ENCODE measurements around the gene ENKUR.
"Not testable (repeated sequence)": the region's sequence is repeated elsewhere in the genome, so short reads cannot be mapped to it uniquely, and the experiment has no call there.

Gene ENKUR

DNA sequence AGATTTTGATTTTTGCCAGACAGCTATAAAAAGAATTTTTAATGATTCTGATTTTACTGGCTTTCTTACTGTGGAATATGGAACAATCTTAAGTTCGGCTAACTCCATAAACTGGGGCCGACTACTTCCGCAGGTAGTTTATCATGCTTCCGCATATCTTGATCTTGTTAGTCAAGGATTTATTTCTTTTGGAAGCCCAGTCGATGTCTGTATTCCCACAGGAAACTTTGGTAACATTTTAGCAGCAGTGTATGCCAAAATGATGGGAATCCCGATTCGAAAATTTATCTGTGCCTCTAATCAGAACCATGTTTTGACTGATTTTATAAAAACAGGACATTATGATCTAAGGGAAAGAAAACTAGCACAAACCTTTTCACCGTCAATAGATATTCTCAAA lies 8.6 kb upstream of the ENKUR start:
- DNase-seq (ENCODE audit: low read depth in 2 of 3, low spot score in 2 of 3), result no peak

DNA sequence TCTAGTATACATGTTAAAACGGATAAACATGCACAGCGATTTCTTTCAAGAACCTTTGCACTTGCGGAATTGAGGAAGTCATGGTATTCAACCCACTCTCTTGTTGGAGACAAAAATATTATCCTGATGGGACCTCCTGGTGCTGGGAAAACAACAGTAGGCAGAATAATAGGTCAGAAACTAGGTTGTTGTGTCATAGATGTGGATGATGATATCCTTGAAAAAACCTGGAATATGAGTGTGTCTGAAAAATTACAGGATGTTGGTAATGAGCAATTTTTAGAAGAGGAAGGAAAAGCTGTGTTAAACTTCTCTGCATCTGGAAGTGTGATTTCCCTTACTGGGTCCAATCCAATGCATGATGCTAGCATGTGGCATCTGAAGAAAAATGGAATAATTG lies 7.3 kb upstream of the ENKUR start:
- DNase-seq (ENCODE audit: low read depth in 2 of 3, low spot score in 2 of 3), result no peak

DNA sequence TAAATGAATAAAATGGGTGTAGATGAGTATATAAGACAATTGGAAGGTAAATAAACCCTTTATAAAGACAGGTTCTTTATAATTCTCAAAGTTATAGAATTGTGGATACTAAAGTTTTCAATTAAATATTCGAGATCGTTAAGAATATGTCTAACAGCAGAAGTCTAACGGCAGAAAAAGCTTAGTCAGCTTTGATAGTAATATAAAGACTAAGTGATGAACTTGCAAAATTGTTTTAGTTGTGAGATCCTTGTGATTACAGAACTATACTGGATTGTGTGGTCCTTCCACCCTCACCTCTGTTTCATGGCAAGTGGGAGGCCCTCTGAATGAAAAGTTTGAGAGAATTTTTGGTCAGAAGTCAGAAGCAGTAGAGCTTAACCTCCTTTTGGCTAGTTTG lies 2.7 kb upstream of the ENKUR start:
- DNase-seq (ENCODE audit: low read depth in 2 of 3, low spot score in 2 of 3), result no peak

DNA sequence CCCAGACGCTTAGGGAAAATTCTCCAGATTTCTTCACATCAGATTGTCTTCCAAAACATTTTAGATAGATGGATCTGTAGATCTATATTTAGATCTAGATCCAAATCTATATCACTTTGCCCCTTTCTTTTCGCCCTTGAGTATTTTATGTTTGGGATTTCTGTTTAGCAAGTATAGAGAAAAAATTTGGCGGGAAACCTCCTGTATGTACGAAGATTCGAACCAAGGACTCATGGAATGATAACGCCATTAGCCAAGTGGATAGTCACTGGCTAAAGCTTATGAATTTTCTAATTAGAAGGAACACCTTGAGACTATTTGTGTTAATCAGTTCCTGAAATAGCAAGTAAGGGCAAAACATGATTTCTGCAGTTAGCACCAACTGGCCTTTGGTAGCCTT lies 1.7 kb upstream of the ENKUR start:
- DNase-seq (ENCODE audit: low read depth in 2 of 3, low spot score in 2 of 3), result no peak

DNA sequence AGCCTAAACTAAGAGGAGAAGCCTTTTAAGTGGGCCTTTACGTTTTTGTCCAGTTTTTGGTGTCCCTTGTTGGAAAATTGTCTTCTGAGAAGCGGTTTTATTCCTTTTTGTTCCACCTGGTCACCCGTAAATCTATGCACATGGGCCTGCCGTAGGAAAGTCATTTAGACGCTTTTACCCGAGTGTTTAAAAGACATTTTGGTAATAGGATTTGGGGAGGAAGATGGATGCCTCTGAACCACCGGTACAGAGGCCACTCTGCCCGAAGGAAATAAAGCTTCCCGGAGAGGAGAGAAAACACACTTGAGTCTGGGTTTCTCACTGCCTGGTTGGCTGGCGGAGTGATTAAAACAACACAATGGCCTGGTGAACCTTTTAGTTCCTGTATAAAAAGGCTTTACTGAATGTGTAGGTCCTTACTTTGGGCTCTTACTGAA lies 1.2 kb upstream of the ENKUR start:
- DNase-seq (ENCODE audit: low read depth in 2 of 3, low spot score in 2 of 3), result peak in 1 of 3 experiments; percentile 10

DNA sequence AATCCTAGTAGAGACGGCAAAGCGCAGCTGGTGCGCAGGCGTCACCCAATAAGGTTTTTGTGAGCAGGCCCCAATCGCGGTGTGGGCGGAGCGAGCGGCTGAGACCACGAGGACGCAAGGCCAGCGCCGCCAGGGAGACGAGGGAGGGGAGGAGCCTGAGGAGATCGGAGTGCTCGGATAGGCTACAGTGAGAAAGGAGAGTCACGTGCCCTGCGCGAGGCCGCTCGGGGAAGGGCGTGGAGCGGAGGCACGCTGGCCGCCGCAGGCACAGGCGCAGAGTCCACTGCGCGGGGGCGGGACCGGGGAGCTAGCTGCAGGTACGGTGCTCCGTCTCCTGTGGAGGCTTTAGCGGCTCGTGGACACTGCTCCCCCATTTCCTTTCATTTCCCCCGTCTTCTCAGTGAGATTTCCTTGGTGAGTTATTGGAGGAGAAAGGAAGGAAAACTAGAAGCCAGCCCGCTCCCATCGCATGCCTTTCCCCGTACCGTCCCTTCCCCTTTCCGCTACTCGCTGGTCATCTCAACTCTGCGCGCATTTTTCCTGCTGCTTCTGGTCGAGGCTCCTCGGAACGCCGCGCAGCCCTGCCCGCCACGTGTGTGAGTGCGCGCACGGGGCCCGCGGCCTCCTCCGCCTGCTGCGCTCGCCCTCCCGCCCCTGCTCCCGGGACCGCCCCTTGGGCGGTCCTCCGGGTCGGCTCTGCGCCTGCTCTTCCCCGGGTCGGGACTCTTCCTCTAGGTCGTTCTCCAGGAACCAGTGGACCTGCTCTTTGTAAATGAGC lies 607 bp upstream of the ENKUR start, which contains the start of gene THNSL1:
Gene THNSL1, plus strand, starts transcription at position 237 of the 778 bp plus-strand sequence. CDS start 6,612 bp downstream, outside the sequence.
- DNase-seq (ENCODE audit: low read depth in 2 of 3, low spot score in 2 of 3), result peak; percentile 85 to 94 (median 87)

DNA sequence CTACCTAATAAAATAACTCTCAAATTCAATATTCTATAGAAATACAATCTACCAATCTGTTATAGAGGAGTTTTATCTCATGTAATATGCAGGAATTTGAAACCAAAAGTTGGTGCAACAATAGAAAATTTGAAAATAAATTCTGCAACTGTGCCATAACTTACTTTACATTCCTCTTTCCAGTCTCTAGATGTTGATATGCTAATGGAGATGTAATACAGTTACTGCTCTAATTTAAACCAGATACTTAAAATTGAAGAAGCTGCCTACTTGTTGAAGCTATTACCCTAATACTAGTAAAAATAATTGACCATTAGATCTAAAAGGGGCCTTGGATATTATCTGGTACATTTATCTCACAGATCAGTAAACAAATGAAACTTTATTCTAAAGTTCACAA lies 1.4 kb downstream of the ENKUR start:
- no peak for DNase-seq (ENCODE audit: low read depth in 2 of 3, low spot score in 2 of 3)

DNA sequence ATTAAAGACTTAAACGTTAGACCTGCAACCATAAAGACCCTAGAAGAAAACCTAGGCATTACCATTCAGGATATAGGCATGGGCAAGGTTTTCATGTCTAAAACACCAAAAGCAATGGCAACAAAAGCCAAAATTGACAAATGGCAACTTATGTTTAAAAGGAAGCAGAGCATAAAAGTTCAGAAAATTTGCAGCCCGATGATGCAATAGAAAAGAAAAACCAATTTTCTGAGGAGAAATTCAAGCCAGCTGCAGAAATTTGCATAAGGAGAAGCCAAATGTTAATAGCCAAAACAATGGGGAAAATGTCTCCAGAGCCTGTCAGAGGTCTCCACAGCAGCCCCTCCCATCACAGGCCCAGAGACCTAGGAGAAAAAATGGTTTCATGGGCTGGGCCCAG lies 4.4 kb downstream of the ENKUR start:
- not testable (repeated sequence) for DNase-seq (ENCODE audit: low read depth in 2 of 3, low spot score in 2 of 3)

DNA sequence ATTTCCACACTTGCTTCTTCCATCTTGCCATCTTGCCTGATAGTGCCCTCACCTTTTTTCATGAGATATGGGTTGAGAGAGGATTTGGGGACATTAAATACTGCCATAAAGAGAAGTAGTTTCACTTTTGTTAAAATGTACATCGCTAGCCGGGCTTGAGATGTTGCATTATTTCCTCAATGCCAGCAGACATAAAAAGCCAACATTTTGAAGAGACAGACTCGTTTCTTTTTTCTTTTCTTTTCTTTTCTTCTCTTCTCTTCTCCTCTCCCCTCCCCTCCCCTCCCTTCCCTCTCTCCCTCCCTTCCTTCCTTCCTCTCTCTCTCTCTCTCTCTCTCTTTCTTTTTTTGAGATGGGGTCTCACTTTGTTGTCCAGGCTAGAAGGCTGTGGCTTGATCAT lies 17.9 kb downstream of the ENKUR start:
- DNase-seq (ENCODE audit: low read depth in 2 of 3, low spot score in 2 of 3), result no peak

DNA sequence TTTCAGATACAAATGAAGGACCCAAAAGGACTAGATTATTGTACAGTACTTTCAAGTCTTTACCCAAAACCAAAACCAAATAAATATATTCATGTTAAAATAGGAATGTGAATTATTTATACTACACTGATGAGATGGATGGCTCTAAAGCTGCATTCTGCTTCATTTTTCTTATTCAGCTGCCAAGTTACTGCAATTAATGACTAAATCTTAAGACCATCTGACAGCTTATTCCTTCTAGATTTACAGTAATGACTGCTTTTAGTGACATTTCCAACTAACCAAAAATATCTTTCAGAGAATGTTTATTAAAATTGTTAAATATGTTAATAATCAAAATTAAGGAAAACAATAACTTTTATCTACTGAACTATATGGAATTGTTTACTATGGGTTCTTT lies 20.9 kb downstream of the ENKUR start:
- DNase-seq (ENCODE audit: low read depth in 2 of 3, low spot score in 2 of 3), result no peak

DNA sequence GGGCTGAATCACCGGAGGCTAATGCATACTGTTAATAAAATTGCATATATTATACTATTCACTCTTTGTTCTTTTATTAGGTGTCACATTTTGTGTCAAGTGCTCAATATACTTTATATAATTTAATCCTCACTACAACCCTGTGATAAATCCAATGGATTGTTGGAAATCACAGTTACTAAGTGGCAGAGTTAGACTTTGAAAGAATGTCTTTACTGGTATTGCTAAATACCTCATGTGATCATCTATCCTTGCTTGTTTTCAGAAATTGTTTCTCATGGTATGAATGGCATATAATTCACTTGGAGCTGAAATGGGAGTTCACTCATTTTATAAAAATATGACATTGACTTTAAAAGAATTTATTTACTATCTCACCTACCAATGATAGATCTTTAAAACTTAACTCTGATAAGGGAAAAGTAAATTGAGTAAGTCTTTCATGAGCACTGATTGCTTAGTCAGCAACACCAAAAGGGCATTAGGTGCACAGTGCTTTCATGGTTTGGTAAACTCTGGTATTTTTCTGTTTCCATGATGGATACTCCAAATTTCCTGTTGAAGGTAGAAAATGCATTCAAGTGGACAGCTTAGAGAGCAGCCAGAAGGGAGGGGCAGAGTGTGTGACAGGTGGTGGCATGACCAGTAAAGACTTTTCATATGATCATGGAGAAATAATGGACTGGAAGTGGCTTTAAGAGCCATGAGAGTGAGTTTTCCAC lies 22.6 kb downstream of the ENKUR start:
- no peak for DNase-seq (ENCODE audit: low read depth in 2 of 3, low spot score in 2 of 3)

DNA sequence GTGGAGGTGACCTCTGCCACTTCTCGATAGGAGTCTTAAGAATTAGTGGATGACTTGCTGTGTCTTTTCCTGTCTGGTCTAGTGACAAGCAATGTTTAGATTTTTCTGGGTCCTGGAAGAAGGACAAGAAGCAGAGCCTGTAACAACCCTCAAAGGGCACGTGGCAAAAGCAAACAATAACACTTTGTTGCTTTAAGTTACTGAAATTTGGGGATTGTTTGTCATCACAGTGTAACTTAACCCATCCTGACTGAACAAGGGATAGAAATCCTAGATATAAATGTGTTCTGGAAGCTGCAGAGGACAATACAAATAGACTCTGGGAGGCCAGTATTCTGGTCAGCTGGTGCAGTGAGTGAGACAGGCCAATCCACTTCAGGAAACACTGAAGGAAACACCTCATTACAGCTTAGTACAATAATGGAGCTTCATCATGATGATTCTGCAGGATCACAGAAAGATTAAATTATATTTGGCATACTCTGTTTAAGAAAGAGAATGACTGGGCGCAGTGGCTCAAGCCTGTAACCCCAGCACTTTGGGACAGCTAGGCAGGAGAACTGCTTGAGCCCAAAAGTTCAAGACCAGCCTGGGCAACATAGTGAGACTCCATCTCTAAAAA lies 23.3 kb downstream of the ENKUR start:
- DNase-seq (ENCODE audit: low read depth in 2 of 3, low spot score in 2 of 3), result no peak

DNA sequence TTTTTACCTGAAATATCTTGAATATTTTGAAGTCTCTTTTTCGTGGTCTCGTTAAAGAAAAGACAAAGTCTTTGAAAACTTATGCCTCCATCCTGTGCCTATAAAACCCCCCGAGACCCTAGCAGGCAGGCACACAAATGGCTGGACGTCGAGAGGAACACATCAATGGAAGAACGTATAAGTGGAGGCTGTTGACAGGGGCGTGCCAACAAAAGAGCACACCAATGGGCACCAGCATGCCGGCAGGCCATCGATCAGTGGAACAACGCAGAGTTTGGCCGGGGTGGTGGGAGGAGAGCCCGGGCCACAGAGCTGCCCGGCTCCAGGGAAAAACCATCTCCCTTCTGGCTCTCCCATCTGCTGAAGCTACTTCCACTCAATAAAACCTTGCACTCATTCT lies 24.7 kb downstream of the ENKUR start:
- no peak for DNase-seq (ENCODE audit: low read depth in 2 of 3, low spot score in 2 of 3)

DNA sequence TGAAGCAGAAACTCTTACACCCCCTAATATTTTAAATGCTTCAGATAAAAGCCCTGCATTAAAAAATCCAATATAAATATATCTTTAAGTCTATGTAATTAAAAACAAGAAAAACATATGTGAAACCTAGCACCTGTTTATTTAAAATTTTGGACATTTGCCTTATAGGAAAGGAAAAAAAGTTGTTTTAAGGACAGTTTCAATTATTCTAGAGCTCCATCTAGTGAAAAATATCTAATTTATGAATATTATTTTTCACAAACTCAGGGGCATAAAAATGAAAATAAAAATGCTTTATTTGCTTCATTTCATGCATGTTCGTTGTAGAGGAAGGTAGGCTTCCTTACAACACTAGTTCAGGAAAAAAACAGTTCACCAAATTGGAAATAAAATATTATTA lies 26.1 kb downstream of the ENKUR start:
- no peak for DNase-seq (ENCODE audit: low read depth in 2 of 3, low spot score in 2 of 3)

DNA sequence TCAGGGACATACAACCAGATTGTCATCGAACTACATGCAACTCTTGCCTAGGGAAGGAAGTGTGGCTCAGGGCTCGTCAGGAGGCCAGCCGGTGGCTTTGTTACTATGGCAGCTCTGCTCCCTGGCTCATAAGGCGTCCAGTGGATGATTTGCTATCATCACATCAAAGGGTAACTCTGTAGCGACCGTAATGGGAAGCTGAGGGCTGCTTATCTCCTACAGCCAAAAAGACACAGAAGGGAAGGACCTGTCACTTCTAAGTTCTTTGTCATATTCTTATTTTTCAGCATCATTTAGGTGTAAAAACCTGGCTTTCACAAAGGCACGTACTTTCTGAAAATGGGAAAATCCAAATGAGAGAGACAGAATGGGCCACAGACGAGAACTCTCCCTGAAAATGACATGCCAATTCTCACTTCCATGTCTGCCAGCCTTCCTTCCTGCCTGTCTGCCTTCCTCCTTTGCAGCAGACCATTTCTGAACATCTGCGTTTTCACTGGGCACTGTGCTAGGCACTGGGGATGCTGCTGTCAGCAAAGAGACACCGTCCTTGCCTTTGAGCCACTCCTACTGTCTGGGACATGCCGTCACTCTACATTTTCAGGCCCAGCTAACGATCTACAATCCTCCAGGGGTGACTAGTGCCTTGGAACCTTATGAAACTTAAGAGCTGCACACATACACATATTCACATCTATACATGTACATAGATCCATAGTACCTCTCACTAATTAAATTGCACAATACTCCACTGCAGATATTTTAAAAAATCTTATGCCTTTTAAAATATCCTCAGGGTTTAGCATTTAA lies 26.9 kb downstream of the ENKUR start:
- DNase-seq (ENCODE audit: low read depth in 2 of 3, low spot score in 2 of 3), result no peak

DNA sequence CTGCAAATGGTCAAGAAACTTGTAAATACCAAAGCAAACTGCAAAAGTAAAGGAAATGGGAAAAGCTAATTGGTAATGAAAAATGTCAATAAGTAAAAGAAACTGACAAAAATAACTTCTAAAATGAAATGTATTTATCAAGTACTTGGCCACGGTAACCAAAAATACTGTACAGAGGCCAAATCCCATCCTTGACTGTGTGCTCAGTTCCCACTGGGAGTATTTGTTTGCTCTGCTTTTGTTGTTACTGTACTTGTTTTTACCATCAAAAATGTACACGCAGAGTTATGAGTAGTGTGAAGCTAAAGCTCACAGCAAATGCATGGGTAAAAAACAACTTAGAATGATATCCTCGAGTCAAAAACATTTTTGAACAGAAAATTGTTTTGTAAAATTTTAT lies 31.1 kb downstream of the ENKUR start:
- no peak for DNase-seq (ENCODE audit: low read depth in 2 of 3, low spot score in 2 of 3)

DNA sequence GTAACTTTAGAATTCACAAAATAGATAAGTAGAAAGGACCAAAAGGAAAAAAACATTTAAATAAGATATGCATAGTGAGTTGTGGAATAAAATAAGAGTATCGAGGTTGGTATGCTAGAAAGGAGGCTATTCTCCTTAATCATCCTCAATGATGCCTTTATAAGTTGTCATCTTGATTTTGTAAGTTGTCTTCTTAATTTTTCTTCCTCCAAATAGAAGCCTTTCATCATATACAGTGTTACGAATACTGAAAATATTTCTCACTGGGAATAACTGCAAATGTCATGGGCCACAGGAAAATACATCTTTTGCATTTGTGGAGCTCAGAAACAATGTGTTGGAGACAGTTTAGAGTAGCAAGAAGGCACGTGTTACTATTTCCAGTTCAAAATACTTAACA lies 32.0 kb downstream of the ENKUR start:
- no peak for DNase-seq (ENCODE audit: low read depth in 2 of 3, low spot score in 2 of 3)

DNA sequence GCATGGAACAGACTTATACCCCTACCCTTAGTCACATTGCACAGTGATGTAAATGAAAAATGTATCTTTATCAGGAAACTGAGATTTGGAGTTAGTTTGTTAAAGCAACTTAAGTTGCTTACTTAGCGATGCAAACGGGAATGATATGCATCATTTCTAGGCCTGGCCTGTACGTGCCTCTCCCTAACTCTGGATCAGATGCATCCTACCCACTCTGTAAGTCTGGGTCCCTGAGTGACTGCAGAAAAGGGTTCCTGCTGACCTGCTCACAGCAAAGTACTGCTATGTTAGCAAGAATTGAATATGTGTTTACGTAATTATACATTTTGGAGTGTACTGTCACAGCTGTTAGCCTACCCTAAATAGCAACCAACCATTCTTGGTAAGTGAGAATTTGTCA lies 32.8 kb downstream of the ENKUR start:
- no peak for DNase-seq (ENCODE audit: low read depth in 2 of 3, low spot score in 2 of 3)

DNA sequence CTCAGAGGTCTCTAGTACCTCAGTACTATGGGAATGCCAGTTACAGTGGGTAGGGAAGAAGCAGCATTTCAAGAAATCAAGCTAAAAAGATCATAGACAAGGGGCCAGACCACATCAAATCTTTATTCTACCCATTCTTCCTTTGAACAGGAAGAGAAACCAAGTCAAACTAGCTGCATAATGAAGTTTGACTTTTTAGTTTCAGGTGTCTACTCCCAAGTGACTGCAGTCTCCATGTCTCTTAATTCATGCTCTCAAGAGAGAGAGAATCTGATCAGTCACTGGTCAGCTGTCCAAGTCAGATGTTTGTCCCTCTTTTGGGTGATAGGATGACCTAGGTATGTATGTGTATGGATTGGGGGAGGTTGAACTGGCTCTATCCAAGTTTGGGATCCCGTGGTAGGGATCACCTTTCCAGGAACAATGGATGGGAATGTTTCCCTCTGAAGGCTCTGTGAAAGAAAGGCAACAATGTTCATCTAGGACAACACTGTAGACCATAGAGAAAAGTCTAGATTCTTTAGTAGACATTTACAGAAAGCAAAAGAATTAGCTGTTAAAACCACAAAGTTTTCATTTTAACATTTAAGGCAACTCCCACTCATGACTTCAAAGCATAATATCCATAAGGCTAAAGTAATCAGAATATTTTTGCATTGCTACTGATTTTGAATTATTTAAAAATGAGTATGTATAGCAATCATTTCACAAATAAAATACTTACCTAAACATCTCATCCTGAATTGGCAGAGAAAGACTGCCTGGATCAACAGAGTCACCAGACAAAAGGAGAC lies 33.4 kb downstream of the ENKUR start:
- DNase-seq (ENCODE audit: low read depth in 2 of 3, low spot score in 2 of 3), result no peak

DNA sequence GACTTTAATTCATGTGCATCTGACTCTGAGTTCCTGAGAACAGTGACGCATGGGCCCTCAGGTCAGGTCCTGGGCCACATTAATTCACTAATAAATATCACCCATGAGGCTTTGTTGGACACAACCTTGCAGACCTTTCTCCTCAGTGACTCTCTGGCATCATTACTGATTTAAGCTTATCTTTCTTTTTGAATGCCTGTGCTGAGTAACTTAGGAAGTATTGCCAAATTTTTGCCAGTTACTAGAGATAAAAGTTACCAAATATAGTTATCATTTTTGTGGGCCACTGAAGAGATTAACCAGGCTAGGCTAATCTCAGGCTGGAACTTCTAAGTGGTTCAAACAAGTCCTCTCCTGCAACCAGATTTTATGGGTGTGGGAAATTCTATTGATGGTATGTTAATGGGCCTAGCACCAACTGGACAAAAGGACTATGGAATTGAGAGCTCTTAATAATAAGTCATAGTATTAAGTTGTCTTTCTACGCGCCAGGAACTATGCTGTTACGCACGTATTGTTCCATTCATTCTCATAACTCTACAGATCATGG lies 34.7 kb downstream of the ENKUR start:
- DNase-seq (ENCODE audit: low read depth in 2 of 3, low spot score in 2 of 3), result no peak
